ENCODE measurements around the gene TOMM40L.
"Not testable (repeated sequence)": the region's sequence is repeated elsewhere in the genome, so short reads cannot be mapped to it uniquely, and the experiment has no call there.

The TOMM40L gene

GRCh38 chr1:161222175-161223019 lies 3.5 kb upstream of the TOMM40L start:
- no peak for DNase-seq

DNA sequence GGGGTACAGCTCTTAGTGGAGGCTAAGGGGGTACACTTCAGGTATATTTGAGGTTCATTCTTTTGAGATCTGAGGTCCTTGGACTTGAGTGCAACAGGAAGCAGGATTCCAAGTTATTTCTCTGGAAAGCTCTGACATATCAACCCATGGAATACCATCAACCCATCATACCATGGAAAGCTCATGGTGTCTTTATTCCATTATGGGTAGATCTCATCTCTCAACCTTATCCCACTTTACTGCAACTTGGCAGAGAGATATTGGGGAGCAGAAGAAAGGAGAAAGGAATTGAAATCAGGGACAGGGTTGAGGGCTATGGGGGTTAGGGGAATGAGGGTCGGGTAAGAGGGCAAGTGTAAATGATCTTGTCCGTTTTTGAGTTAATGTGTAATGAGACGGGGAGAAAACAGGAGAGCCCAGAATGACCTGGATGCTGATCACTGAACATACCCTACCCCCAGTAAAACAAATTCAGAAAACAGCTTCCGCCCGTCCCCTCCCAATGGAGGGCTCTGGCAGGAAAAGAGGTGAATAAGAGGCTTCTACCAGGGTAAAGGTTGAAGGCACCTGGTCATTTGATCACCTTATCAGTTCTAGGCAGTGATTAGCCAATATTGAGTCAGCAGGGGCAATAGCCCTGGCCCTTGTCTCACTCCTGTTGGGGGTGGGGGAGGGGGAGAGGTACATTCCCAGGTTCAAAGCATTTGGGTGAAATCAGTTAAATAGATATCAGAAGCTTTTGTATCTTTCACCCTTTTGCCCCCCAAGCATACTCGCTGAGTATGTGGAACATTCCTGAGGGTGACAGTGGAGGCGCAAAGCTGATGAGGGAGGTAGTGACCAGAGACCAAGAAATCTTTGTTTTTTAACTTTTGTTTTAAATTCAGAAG lies 1.8 kb upstream of the TOMM40L start:
- DNase-seq = no peak

GRCh38 chr1:161224695-161225087 lies 1.2 kb upstream of the TOMM40L start:
- not testable (repeated sequence) for DNase-seq

DNA sequence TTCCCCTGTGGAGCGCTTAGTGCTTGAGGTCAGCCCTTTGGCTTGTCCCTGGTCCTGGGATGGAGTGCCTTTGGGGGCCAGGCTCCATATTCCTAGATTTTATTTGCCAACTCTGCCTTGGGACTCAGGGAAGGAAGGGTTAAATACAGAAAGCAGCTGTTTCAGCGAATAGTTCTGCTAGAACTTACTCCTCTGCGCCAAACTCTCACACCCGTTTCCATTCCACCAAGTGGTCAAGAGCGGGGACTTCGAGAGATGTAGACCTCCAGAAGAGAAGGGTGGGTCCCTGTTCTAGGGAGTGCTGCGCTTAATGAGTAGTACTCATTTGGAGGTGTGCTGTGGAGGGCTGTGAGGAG lies 704 bp upstream of the TOMM40L start:
- no peak for DNase-seq

DNA sequence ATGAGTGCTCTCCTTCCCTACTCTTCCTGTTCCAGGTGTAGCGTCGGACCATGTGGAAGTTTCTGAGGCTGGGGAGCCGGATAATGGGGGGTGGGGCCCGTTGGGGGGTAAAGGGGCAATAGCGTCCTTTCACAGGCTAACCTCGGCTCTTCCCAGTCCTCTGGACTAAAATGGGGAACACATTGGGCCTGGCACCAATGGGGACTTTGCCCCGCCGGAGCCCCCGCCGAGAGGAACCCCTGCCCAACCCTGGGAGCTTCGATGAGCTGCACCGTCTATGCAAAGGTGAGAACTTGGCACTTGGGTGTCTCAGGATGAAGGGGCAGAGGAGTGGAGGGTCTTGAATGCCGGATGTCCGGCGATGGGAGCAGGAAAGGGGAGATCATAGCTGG lies 456 bp downstream of the TOMM40L start:
- no peak for DNase-seq

- DNase-seq = no peak
Measured at GRCh38 chr1:161226759-161227158, 899 bp downstream of the TOMM40L start.

DNA sequence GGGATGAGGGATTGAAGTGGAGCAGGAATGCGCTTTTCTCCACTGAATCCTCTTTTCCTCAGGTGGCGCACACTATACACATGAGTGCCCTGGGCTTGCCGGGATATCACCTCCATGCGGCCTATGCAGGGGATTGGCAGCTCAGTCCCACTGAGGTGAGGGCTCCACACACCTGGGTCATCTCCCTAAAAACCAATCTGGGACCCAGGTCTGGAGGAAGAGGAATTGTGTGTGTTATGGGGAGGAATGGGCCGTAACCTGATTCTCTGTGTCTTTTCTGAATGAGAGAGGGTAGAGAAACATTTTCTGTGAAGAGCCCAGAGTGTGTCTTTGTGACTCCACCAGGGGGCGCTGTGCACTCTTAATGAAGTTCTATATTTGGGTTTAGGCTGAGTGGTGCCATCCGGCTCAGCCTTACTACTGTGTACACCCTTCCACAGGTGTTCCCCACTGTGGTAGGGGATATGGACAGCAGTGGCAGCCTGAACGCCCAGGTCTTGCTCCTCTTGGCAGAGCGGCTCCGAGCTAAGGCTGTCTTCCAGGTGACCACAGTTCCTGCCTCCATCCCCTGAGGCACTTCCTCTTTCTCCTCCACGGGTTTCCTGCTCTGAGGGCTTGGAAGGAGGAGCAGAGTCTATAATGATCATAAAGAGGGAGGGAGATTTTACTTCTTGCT lies 1.5 kb downstream of the TOMM40L start:
- no peak for DNase-seq

GRCh38 chr1:161228032-161228431 lies 2.2 kb downstream of the TOMM40L start:
- no peak for DNase-seq

DNA sequence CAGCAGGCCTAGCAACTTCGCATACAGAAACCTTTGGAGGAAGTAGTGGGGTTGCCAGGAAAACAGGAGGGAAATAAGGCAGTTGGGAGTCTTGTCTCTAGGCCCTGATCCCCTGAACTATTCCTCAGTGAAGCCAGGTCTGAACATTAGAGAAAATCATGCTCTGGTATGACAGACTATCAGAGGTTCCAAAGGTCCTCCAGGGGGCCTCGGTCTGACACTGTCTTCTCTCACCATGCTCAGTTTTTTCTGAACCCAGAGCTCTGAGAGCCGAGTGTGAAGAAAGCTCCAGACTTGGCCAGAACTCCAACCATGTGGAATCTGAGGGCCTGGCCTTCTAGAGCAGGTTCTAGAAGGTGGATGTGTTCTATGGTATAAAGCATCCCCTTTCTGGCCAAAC lies 4.0 kb downstream of the TOMM40L start:
- no peak for DNase-seq

GRCh38 chr1:161230762-161231161 lies 4.9 kb downstream of the TOMM40L start:
- no peak for DNase-seq

- DNase-seq = no peak
Measured at GRCh38 chr1:161233102-161233501, 7.2 kb downstream of the TOMM40L start.

DNA sequence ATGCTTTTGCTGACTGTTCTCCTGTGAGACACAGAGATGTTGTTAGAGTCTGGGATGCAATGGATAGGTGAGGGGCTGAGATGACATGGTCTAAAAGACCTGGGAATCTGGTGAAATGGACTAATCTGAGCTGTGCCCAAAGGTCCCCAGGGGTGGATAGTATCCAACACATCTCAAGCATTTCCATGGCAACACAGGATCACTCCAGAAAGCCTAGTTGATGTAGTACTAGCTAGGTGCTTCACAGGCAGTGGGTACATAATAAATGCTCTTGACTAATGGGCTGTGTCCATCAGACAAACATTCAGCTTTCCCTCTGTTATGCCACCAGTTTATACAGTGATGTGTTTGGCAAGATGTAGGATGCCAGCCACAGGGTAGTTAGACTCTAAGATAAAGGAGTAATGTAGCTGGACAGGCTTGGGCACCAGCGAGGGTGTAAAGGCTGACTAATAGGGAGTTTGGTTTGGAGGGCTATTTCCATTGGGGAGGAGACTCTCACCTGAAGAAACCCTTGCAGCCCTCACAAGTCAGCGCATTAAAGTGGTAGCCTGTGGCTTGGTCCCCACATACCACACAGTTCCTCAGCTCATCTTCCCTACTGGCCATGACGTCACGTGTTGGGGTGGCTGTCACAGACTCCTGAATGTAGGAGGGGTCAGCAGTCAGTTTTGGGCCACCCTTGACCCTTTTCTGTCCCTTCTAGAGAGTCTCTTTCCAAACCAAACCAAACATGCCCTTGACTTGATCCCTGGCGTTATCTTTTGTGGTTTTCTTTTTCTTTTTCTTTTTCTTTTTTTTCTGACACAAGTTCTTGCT lies 10.3 kb downstream of the TOMM40L start:
- DNase-seq = no peak

DNA sequence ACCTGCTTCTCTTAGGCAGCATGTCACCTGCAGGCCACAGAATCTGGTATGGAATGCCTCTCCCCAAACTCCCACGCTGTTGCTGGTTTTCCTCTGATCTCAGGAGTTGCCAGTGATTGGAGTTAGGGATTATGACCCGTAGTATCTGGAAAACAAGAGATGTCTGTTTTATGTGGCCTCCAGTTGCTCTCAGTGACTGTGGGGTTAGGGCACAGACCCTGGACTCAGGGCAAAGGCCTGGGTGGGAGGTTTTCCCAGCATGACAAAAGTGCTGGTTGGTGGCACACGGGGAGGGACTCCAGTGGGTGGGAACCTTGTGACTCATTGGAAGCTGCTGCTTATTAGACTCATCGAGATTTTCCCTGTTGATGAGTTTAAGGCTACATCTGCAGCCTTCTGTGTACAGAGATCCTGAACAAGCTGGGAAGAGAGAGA lies 12.2 kb downstream of the TOMM40L start, which contains the start of gene NR1I3:
TSS of gene NR1I3 (minus strand) at position 165 of the 435 bp plus-strand sequence. CDS start 1,638 bp downstream, outside the sequence.
- DNase-seq = no peak

GRCh38 chr1:161241682-161242081 lies 15.8 kb downstream of the TOMM40L start:
- no peak for DNase-seq

GRCh38 chr1:161242313-161242712 lies 16.5 kb downstream of the TOMM40L start:
- no peak for DNase-seq

DNA sequence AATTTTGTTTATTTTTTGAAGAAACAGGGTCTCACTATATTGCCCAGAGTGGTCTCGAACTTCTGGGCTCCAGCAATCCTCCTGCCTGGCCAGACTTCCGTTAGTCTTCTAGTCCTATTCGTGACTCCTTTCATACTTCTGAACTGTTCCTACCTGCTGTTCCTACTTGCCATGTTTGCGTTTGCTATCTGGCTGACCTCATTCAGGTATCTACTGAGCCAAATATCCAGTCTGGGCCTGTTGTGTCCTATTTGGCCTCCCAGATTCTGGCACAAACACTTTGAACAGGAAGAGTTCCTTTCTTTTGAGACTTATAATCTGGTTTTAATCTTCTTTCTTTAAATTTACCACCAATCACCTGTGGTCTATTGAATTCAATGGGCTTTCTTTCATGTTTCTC lies 19.0 kb downstream of the TOMM40L start:
- DNase-seq = no peak

DNA sequence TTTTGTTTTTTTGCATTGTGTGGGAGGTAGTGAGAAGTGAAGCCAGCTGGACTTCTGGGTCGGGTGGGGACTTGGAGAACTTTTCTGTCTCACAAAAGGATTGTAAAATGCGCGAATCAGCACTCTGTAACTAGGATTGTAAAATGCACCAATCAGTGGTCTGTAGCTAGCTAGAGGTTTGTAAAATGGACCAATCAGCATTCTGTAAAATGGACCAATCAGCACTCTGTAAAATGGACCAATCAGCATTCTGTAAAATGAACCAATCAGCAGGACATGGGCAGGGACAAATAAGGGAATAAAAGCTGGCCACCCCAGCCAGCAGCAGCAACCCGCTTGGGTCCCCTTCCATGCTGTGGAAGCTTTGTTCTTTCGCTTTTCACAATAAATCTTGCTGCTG lies 24.2 kb downstream of the TOMM40L start:
- not testable (repeated sequence) for DNase-seq

- DNase-seq = no peak
Measured at GRCh38 chr1:161250829-161251228, 25.0 kb downstream of the TOMM40L start.

DNA sequence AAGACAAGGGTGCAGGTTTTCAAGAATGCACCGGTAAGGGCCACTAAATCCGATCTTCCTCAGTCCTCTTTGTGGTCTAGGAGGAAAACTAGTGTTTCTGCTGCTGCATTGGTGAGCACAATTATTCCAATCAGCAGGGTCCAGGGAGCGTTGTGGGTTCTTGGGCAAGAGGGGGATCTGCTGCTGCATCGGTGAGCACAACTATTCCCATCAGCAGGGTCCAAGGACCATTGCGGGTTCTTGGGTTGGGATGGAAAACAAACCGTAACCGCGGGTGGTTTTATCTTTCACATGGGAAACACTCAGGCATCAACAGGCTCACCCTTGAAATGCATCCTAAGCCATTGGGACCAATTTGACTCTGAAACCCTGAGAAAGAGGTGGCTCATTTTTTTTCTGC lies 25.7 kb downstream of the TOMM40L start:
- no peak for DNase-seq

DNA sequence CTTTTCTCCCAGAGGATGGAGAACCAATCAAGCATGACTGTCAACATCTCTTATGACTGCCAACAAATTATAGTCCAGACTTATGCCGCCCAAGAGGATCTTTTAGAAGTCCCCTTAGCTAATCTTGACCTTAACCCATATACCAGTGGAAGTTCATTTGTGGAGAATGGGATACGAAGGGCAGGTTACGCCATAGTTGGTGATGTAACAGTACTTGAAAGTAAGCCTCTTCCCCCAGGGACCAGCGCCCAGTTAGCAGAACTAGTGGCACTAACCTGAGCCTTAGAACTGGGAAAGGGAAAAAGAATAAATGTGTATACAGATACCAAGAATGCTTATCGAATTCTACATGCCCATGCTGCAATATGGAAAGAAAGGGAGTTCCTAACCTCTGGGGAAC lies 29.4 kb downstream of the TOMM40L start:
- not testable (repeated sequence) for DNase-seq

DNA sequence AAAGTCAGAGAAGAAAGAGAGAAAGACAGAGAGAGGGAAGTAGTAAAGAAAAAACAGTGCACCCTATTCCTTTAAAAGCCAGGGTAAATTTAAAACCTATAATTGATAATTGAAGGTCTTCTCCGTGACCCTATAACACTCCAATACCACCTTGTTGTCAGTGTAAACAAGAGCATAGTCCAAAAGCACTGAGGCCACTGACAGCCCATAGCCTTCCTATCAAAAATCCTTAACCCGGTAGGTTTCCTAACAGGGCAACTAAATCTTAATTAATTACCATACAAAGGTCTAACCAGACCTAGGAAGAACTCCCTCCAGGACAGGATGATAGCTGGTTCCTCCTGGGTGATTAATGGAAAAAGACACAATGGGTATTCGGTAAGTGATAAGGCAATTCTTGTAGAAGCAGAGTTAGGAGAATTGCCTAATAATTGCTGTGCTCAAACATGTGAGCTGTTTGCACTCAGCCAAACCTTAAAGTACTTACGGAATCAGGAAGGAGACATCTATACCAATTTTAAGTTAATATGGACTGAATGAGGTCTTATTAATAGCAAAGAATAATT lies 30.2 kb downstream of the TOMM40L start:
- DNase-seq = not testable (repeated sequence)

DNA sequence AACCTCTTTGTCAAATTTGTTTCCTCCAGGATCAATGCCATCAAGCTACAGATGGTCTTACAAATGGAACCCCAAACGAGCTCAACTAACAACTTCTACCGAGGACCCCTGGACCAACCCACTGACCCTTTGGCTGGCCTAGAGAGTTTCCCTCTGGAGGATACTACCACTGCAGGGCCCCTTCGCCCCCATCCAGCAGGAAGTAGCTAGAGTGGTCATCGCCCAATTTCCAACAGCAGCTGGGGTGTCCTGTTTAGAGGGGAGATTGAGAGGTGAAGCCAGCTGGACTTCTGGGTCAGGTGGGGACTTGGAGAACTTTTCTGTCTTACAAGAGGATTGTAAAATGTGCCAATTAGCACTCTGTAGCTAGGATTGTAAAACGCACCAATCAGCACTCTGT lies 31.2 kb downstream of the TOMM40L start:
- DNase-seq = not testable (repeated sequence)
